Raji (cell line): Measurements from ENCODE around the gene ZNF423.

Experiments
- POLR2A ChIP-seq: IDR thresholded peaks from 2 replicates; pipeline ENCODE4 v1.6.1; 2011; ENCODE audit warnings: low read depth, low read length, control low read depth; ENCODE audit not compliant: insufficient read depth

Gene ZNF423

DNA sequence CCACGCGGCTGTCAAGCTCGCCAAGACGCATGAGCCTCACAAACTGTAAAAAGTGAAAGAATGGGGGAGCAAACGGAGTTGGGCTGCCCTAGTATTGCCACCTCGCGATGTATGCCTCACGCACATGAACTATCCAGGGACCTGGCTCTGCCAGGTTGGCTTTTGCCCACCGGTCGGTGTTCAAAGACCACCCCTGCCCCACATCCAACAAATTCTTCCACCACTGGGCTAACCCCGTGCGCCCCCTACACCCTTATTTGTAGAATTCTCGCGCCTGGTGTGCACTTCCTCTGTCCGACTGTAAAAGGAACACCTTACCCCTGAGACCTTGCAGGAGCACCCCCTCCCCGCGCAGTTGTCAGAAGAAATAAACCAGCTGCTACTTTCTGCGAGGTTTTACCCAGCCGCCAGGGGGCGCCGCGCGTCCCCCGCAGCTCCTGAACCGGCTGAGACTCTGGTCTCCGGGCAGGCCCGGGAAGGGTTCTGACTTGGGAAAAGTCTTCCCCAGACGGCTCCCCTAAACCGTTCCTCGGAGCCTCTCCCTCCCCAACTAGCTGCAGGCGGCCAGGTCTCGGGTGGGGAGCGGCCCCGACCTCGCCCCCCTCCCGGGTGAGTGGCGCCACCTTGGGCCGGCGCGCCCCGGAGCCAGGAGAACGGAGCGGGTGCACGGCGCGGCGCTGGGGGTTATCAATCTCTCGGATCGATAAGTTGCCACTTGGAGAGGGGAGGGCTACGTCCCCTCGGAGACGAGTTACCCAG lies 1.7 kb upstream of the ZNF423 start:
- TF ChIP-seq POLR2A, result no peak

DNA sequence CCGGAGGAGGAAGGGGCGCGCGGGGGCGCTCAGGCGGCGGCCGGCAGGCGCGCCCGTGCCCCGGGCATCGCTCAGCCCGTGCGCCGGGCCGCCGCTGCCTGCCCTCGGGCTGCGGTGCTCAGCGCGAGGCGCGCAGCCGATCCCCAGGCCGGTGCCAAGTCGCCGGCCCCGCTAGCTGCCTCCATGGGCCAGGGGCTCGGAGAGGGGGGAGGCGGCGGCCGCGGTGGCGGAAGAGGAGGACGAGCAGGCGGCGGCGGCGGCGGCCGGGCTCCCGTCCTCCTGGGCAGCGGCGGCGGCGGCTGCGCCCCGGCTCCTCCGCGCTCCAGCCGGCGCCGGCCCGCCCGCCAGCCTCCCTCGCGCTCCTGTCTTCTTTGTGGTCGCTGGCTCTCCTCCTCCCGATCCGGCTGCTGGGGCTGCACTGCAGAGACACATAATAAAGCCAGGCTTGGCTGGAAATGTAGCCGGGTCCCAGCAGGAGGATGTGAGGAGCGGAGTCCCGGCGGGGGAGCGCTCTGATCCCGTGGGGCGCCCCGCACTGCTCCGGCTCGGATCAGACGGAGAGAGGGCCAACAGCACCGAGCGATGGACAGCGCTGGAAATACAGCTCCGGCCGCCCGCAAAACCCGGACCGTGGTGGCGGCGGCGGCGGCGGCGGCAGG lies 889 bp upstream of the ZNF423 start:
- no peak for TF ChIP-seq POLR2A

- no peak for TF ChIP-seq POLR2A
These were observed 561 bp downstream of the ZNF423 start for GRCh38 chr16:49855280-49855821.

GRCh38 chr16:49854796-49855203 lies 1.1 kb downstream of the ZNF423 start:
- no peak for TF ChIP-seq POLR2A

DNA sequence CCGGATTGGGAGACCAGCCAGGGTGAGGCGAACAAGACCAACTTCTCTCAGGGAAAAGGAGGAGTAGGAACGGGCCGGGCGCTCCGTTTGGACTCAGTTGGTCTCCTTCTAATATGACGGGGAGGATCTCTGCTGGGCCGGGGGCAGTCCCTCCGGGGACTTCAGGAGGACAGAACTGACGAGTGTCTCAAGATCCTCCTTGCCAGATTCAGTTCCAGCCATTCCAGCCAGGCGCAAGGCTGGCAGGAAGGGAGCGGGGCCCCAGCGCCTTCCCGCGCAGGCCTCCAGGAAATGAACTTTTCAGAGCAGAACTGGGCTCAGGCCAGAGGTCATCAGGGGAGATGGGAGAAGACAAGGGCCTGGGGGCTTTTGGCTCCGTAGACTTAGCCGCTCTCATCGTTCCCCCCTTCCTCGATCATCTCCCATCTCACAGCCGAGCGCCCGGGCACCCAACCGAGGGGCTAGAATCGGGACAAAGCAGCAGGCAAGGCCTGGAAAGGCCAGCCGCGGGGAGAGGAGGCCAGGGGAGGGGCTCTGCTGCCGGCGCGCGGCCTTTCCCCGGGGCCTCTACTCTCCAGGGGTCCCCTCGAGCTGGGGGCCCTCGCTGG lies 1.6 kb downstream of the ZNF423 start:
- TF ChIP-seq POLR2A, result no peak

DNA sequence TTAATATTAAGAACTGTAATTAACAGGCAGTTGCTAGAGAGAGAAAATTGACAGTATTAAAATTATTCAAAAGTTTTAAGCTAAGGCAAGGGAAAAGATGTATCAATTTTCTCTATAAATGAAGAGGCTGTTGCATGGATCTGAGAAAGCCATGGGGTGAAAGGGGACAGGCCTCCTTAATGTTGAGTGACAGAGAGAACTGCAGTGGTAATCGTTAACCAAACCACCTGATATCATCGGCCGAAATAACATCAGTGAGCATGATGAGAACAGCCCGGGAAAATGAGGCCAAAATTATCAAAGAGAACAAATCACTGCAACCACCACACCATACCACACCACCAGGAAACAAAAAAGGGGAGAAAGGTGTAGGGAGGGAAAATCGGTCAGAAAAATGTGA lies 3.6 kb downstream of the ZNF423 start:
- no peak for TF ChIP-seq POLR2A

GRCh38 chr16:49851468-49851787 lies 4.5 kb downstream of the ZNF423 start:
- TF ChIP-seq POLR2A, result no peak

GRCh38 chr16:49850558-49851467 lies 5.1 kb downstream of the ZNF423 start:
- no peak for TF ChIP-seq POLR2A

- TF ChIP-seq POLR2A, result no peak
These were observed 6.2 kb downstream of the ZNF423 start for GRCh38 chr16:49849754-49850108.

- no peak for TF ChIP-seq POLR2A
These were observed 6.7 kb downstream of the ZNF423 start for GRCh38 chr16:49849037-49849753.

DNA sequence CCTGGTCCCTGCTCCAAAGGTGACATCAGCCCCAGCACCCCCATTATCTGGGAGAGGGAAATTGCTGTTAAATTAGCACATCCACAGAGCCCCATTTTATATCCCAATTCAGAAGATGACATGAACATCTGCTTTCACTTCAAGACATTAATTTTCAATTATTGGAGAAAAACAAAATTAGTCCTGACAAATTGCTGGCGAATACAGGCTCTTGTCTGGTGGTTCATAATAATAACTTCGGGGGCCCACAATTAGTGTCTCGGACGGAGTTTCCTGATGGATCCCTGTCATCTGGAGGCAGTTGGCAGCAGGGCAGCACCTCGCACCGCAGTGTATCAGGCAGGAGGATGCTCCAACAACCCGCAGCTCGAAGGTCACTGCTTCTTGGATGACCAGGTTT lies 7.4 kb downstream of the ZNF423 start:
- no peak for TF ChIP-seq POLR2A

- TF ChIP-seq POLR2A, result no peak
These were observed 9.1 kb downstream of the ZNF423 start for GRCh38 chr16:49846800-49847199.

GRCh38 chr16:49844359-49844758 lies 11.6 kb downstream of the ZNF423 start:
- TF ChIP-seq POLR2A, result no peak

GRCh38 chr16:49843758-49844157 lies 12.2 kb downstream of the ZNF423 start:
- no peak for TF ChIP-seq POLR2A
